Left lung (tissue), 10 donors: ENCODE measurements around the gene PSRC1. TPM values are rescaled to one million over a fixed set of nuclear protein-coding genes. Genes with fewer than 3 reads are reported as not detected.

Experiments used
- ATAC-seq: fragments of 200-7000 bp; cut with Tn5 transposase; one replicate; pipeline ENCODE4 v1.9.1; 2020; ENCODE audit warnings: moderate library complexity
- DNase-seq, 4 donors: peaks; one replicate each; pipeline ENCODE4 v3.0.0-alpha.2; 2013 to 2020
- H3K27ac ChIP-seq, 2 donors: fragments of 200-600 bp; sonication (generic) in 1 of 2; one replicate each; pipeline versions ENCODE4 v1.5.0 to v1.8.0; 2020 to 2021
- H3K27me3 ChIP-seq, 2 donors: fragments of 200-600 bp; sonication (generic) in 1 of 2; one replicate each; pipeline versions ENCODE4 v1.5.0 to v1.8.0; 2020 to 2021
- H3K36me3 ChIP-seq, 2 donors: fragments of 200-600 bp; sonication (generic) in 1 of 2; one replicate each; pipeline versions ENCODE4 v1.5.0 to v1.8.0; 2020 to 2021
- H3K4me1 ChIP-seq, 2 donors: fragments of 200-600 bp; one replicate each; pipeline ENCODE4 v1.8.0; 2021
- H3K4me3 ChIP-seq, 2 donors: fragments of 200-600 bp; sonication (generic) in 1 of 2; one replicate each; pipeline versions ENCODE4 v1.5.0 to v1.8.0; 2020 to 2021; ENCODE audit warnings: mild to moderate bottlenecking in 1 of 2
- H3K9me3 ChIP-seq, 2 donors: fragments of 200-600 bp; sonication (generic) in 1 of 2; one replicate each; pipeline versions ENCODE4 v1.5.0 to v1.8.0; 2020 to 2021
- CTCF ChIP-seq, 2 donors: fragments of 200-600 bp; sonication (generic) in 1 of 2; IDR thresholded peaks; one replicate each; pipeline versions ENCODE4 v1.5.0 to v1.8.0; 2021; ENCODE audit warnings: antibody characterized with exemption in 2 of 2
- intact Hi-C, 2 donors: fragments of 100-400 bp; cut with DNase I; formaldehyde crosslinking; loops; one replicate each; pipeline versions ENCODE4 v1.11.2 to v1.14.2; 2022
- polyA plus RNA-seq, 6 donors: library from polyadenylated mRNA; unstranded; fragments of 120-200 nt; gene quantifications; one replicate each; pipeline ENCODE4 v1.2.1, GENCODE V29; 2013; ENCODE audit not compliant: insufficient read length in 6 of 6
- total RNA-seq, 2 donors: library from RNA; stranded (reverse); fragmentation: NEBNext Ultra II Directional; extraction: Animal tissue kit (Norgen Biotek cat#: 25700); gene quantifications; one replicate each; pipeline ENCODE4 v1.2.1, GENCODE V29; 2021
- donor health status: DM: no; HTN: yes; CAD: no.
- donor health status: DM: no; HTN: no; CAD: no.

The PSRC1 gene
- total and polyA plus RNA-seq, 8 donors = 4.2 to 53.0 (median 37.7) TPM

- ATAC-seq (no peak), DNase-seq (no peak)
- TF ChIP-seq CTCF (IDR thresholded peaks at IDR 0.05) = no peak
- H3K4me1 ChIP-seq = peaks cover 1 to 9% of the 10 kb centered on the region in 2 donors
- H3K9me3 ChIP-seq = no peaks in the 10 kb centered on the region
- H3K27me3 ChIP-seq = no peaks in the 10 kb centered on the region
- intact Hi-C loops = loop anchor here in 1 of 2 donors (5.0 to 10.0 kb wide), 2 partner anchors 147 to 275 kb away; partner anchors contain the start of gene GPR61
- no peak overlapping the region for H3K4me3 ChIP-seq
- H3K27ac ChIP-seq = no peak overlapping the region
- H3K36me3 ChIP-seq = no peaks in the 10 kb centered on the region
These were observed 23.0 kb downstream of the PSRC1 start for GRCh38 chr1:109259674-109260557.

GRCh38 chr1:109258481-109259466, 24.2 kb downstream of the PSRC1 start:
- no peaks in the 10 kb centered on the region for H3K9me3 ChIP-seq
- H3K27ac ChIP-seq = no peak overlapping the region
- H3K27me3 ChIP-seq = no peaks in the 10 kb centered on the region
- intact Hi-C loops = no loop called here
- DNase-seq (peak in 1 of 4 donors; percentile 73), ATAC-seq (no peak)
- no peak overlapping the region for H3K4me3 ChIP-seq
- no peak for TF ChIP-seq CTCF (IDR thresholded peaks at IDR 0.05)
- peaks cover 13 to 16% of the 10 kb centered on the region in 2 donors for H3K4me1 ChIP-seq
- no peaks in the 10 kb centered on the region for H3K36me3 ChIP-seq

GRCh38 chr1:109257682-109258421, 25.1 kb downstream of the PSRC1 start:
- Histone ChIP-seq H3K36me3 (no peaks in the 10 kb centered on the region), H3K4me1 (peaks cover 13 to 15% of the 10 kb centered on the region in 2 donors), H3K4me3 (no peak overlapping the region), H3K27ac (no peak overlapping the region), H3K9me3 (no peaks in the 10 kb centered on the region), H3K27me3 (no peaks in the 10 kb centered on the region)
- TF ChIP-seq CTCF (IDR thresholded peaks at IDR 0.05) = no peak
- DNase-seq (peak in 1 of 4 donors; percentile 63), ATAC-seq (no peak)
- intact Hi-C loops = no loop called here

- no peak for ATAC-seq
- H3K9me3 ChIP-seq = no peaks in the 10 kb centered on the region
- H3K4me3 ChIP-seq = no peak overlapping the region
- H3K27ac ChIP-seq = no peak overlapping the region
- peaks cover 13 to 15% of the 10 kb centered on the region in 2 donors for H3K4me1 ChIP-seq
- no peaks in the 10 kb centered on the region for H3K27me3 ChIP-seq
- no peak for TF ChIP-seq CTCF (IDR thresholded peaks at IDR 0.05)
- no peak for DNase-seq
- no peaks in the 10 kb centered on the region for H3K36me3 ChIP-seq
- intact Hi-C loops = no loop called here
These were observed 25.8 kb downstream of the PSRC1 start for GRCh38 chr1:109256971-109257681.
